Liver (tissue), 9 donors: ENCODE results near the gene TBC1D14. TPM values are rescaled to one million over a fixed set of nuclear protein-coding genes. Genes with fewer than 3 reads are reported as not detected.
A peak's percentile ranks its signal among the peaks of the same experiment; 100 is the strongest.

Experiments
- DNase-seq: peaks from one replicate; pipeline ENCODE4 v3.0.0-alpha.2; 2017; ENCODE audit warnings: low spot score
- H3K27ac ChIP-seq, 2 donors: one replicate each; pipeline ENCODE4 v1.7.0; 2013; ENCODE audit warnings: inconsistent platforms in 2 of 2, low read length in 2 of 2, control low read depth in 1 of 2, low read depth in 1 of 2, mild to moderate bottlenecking in 1 of 2
- H3K27me3 ChIP-seq, 4 donors: one replicate each; pipeline versions ENCODE4 v1.6.1 to v1.7.0; 2013; ENCODE audit warnings: low read length in 3 of 4, inconsistent platforms in 1 of 4, mild to moderate bottlenecking in 1 of 4, moderate library complexity in 1 of 4; ENCODE audit not compliant: control insufficient read depth in 4 of 4, insufficient read depth in 4 of 4
- H3K36me3 ChIP-seq, 4 donors: one replicate each; pipeline versions ENCODE4 v1.6.1 to v1.7.0; 2013; ENCODE audit warnings: low read length in 3 of 4, mild to moderate bottlenecking in 3 of 4, low read depth in 1 of 4, moderate library complexity in 1 of 4; ENCODE audit not compliant: control insufficient read depth in 4 of 4, insufficient read depth in 3 of 4
- H3K4me1 ChIP-seq, 4 donors: one replicate each; pipeline versions ENCODE4 v1.6.1 to v1.7.0; 2013; ENCODE audit warnings: low read length in 3 of 4, mild to moderate bottlenecking in 3 of 4, moderate library complexity in 1 of 4; ENCODE audit not compliant: control insufficient read depth in 4 of 4, insufficient read depth in 4 of 4
- H3K4me3 ChIP-seq, 3 donors: one replicate each; pipeline versions ENCODE4 v1.6.1 to v1.7.0; 2013; ENCODE audit warnings: low read length in 3 of 3, control low read depth in 1 of 3, low read depth in 1 of 3, mild to moderate bottlenecking in 1 of 3
- H3K9ac ChIP-seq, 2 donors: one replicate each; pipeline ENCODE4 v1.7.0; 2013; ENCODE audit warnings: low read length in 2 of 2, mild to moderate bottlenecking in 2 of 2, moderate library complexity in 2 of 2, control low read depth in 1 of 2, low read depth in 1 of 2
- H3K9me3 ChIP-seq, 4 donors: one replicate each; pipeline versions ENCODE4 v1.6.1 to v1.7.0; 2013; ENCODE audit warnings: low read length in 3 of 4; ENCODE audit not compliant: control insufficient read depth in 4 of 4
- EGR1 ChIP-seq, 2 donors: IDR thresholded peaks; 2 replicates each; pipeline ENCODE4 v1.6.1; 2016 to 2018; ENCODE audit warnings: antibody characterized with exemption in 2 of 2, low read depth in 2 of 2
- FOXA1 ChIP-seq: IDR thresholded peaks from 2 replicates; pipeline ENCODE4 v1.6.1; 2016; ENCODE audit warnings: antibody characterized with exemption
- FOXA2 ChIP-seq: IDR thresholded peaks from 2 replicates; pipeline ENCODE4 v1.6.1; 2016; ENCODE audit warnings: antibody characterized with exemption
- HNF4A ChIP-seq, 2 donors: conservative IDR thresholded peaks; 2 replicates each; pipeline ENCODE4 v1.6.1; 2016; ENCODE audit warnings: antibody characterized with exemption in 2 of 2, mild to moderate bottlenecking in 2 of 2
- HNF4G ChIP-seq: IDR thresholded peaks from 2 replicates; pipeline ENCODE4 v1.6.1; 2016; ENCODE audit warnings: antibody characterized with exemption
- JUND ChIP-seq, 2 donors: IDR thresholded peaks; 2 replicates each; pipeline ENCODE4 v1.6.1; 2016; ENCODE audit warnings: antibody characterized with exemption in 2 of 2
- RAD21 ChIP-seq, 2 donors: IDR thresholded peaks; 2 replicates each; pipeline ENCODE4 v1.6.1; 2016; ENCODE audit warnings: antibody characterized with exemption in 2 of 2, mild to moderate bottlenecking in 2 of 2
- RXRA ChIP-seq, 2 donors: IDR thresholded peaks; 2 replicates each; pipeline ENCODE4 v1.6.1; 2017 to 2018; ENCODE audit warnings: antibody characterized with exemption in 2 of 2, mild to moderate bottlenecking in 1 of 2
- TAF1 ChIP-seq: conservative IDR thresholded peaks from 2 replicates; pipeline ENCODE4 v1.6.1; 2016; ENCODE audit warnings: antibody characterized with exemption, mild to moderate bottlenecking
- YY1 ChIP-seq: IDR thresholded peaks from 2 replicates; pipeline ENCODE4 v1.6.1; 2016; ENCODE audit warnings: antibody characterized with exemption, mild to moderate bottlenecking
- WGBS: extraction: QIAGEN DNeasy Blood & Tissue Kit; methylation state at CpG from one replicate; pipeline ENCODE4 v1.1.7; 2013; 5-methylcytosine and 5-hydroxymethylcytosine counted together
- polyA plus RNA-seq, 2 donors: library from polyadenylated mRNA; stranded (reverse) in 1 of 2; unstranded in 1 of 2; fragments of 200-250 nt in 1 of 2; fragments of >200 nt in 1 of 2; fragmentation: Nextera tagmentation in 1 of 2; extraction: Ambion mirVana in 1 of 2; gene quantifications; one replicate each; pipeline versions ENCODE4 v1.2.1 to v1.2.3, GENCODE V29; 2013 to 2015
- total RNA-seq, 2 donors: library from RNA; depleted of rRNA; stranded (reverse); fragments of >200 nt; gene quantifications; one replicate each; pipeline ENCODE4 v1.2.3, GENCODE V29; 2014
- TF ChIP-seq, protein P1 (sequence below): IDR thresholded peaks from 2 replicates; pipeline ENCODE4 v1.6.1; 2016; ENCODE audit warnings: antibody characterized with exemption, mild to moderate bottlenecking
- TF ChIP-seq, protein P2 (sequence below): IDR thresholded peaks from 2 replicates; pipeline ENCODE4 v1.6.1; 2016; ENCODE audit warnings: antibody characterized with exemption
- TF ChIP-seq, protein P3 (sequence below): IDR thresholded peaks from 2 replicates; pipeline ENCODE4 v1.6.1; 2016; ENCODE audit warnings: antibody characterized with exemption
- TF ChIP-seq, protein P4 (sequence below): fragments of 150-350 bp; IDR thresholded peaks from 2 replicates; pipeline ENCODE4 v1.5.1; 2017; ENCODE audit warnings: improper control_type of control experiment, low read depth, low read length; ENCODE audit not compliant: missing input control
- TF ChIP-seq, protein P5 (sequence below): IDR thresholded peaks from 2 replicates; pipeline ENCODE4 v1.6.1; 2016; ENCODE audit warnings: antibody characterized with exemption
- donor health status: healthy.
- donor health status: healthy.
- donor health status: healthy.
- donor health status: healthy.
- donor health status: healthy.

The TBC1D14 gene
- total and polyA plus RNA-seq, 4 donors = 10.0 to 45.2 (median 22.7) TPM

DNA sequence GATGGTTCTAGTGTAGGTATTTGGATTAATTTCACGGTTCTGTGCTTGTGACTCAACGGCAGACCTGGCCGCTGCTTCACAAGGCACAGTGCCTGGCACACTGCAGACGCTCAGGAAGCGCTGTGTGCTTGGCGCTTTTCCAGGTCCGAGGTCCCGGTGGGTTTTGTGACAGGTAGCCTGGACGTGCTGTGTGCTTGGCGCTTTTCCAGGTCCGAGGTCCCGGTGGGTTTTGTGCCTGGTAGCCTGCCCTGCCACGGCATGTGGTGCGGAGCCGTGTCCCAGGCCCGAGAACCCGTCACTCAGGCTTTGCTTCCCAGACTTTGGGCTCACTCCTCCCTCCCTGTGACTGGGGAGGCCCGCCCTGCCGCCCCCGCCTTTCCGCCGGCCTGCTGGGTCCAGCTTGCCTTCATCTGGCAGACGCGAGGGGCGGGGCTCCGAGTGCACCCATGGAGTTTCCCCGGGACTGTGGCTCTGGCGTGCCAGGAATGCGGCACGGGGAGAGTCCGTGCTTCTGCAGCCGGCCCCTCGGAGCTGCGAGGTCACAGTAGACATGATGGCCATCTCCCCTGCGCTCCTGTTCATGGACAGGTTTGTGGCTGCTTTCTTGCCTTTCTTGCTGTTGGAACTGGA lies 44.2 kb downstream of the TBC1D14 start:
- H3K27me3 ChIP-seq = no peaks in the 10 kb centered on the region
- 68% methylated on average over 35 of the region's 35 CpGs for WGBS
- peaks cover 0 to 16% (median 8%) of the 10 kb centered on the region in 4 donors for H3K4me1 ChIP-seq
- DNase-seq = no peak
- no peaks in the 10 kb centered on the region for H3K36me3 ChIP-seq
- H3K4me3 ChIP-seq = no peak overlapping the region
- no peak overlapping the region for H3K9ac ChIP-seq
- H3K27ac ChIP-seq = peak overlapping the region in 1 of 2 donors; percentile 31
- H3K9me3 ChIP-seq = no peaks in the 10 kb centered on the region
- no peak for TF ChIP-seq HNF4A (conservative IDR thresholded peaks at IDR 0.05)
- TF ChIP-seq, protein P1, sequence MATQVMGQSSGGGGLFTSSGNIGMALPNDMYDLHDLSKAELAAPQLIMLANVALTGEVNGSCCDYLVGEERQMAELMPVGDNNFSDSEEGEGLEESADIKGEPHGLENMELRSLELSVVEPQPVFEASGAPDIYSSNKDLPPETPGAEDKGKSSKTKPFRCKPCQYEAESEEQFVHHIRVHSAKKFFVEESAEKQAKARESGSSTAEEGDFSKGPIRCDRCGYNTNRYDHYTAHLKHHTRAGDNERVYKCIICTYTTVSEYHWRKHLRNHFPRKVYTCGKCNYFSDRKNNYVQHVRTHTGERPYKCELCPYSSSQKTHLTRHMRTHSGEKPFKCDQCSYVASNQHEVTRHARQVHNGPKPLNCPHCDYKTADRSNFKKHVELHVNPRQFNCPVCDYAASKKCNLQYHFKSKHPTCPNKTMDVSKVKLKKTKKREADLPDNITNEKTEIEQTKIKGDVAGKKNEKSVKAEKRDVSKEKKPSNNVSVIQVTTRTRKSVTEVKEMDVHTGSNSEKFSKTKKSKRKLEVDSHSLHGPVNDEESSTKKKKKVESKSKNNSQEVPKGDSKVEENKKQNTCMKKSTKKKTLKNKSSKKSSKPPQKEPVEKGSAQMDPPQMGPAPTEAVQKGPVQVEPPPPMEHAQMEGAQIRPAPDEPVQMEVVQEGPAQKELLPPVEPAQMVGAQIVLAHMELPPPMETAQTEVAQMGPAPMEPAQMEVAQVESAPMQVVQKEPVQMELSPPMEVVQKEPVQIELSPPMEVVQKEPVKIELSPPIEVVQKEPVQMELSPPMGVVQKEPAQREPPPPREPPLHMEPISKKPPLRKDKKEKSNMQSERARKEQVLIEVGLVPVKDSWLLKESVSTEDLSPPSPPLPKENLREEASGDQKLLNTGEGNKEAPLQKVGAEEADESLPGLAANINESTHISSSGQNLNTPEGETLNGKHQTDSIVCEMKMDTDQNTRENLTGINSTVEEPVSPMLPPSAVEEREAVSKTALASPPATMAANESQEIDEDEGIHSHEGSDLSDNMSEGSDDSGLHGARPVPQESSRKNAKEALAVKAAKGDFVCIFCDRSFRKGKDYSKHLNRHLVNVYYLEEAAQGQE = no peak
- no peak for TF ChIP-seq FOXA1
- TF ChIP-seq, protein P2, sequence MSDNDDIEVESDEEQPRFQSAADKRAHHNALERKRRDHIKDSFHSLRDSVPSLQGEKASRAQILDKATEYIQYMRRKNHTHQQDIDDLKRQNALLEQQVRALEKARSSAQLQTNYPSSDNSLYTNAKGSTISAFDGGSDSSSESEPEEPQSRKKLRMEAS = no peak
- no peak for TF ChIP-seq FOXA2
- no peak for TF ChIP-seq YY1
- no peak for TF ChIP-seq JUND (IDR thresholded peaks at IDR 0.05)
- no peak for TF ChIP-seq TAF1
- no peak for TF ChIP-seq RAD21 (IDR thresholded peaks at IDR 0.05)
- TF ChIP-seq EGR1 (IDR thresholded peaks at IDR 0.05; ENCODE audit: low read depth in 2 of 2) = no peak
- TF ChIP-seq, protein P3, sequence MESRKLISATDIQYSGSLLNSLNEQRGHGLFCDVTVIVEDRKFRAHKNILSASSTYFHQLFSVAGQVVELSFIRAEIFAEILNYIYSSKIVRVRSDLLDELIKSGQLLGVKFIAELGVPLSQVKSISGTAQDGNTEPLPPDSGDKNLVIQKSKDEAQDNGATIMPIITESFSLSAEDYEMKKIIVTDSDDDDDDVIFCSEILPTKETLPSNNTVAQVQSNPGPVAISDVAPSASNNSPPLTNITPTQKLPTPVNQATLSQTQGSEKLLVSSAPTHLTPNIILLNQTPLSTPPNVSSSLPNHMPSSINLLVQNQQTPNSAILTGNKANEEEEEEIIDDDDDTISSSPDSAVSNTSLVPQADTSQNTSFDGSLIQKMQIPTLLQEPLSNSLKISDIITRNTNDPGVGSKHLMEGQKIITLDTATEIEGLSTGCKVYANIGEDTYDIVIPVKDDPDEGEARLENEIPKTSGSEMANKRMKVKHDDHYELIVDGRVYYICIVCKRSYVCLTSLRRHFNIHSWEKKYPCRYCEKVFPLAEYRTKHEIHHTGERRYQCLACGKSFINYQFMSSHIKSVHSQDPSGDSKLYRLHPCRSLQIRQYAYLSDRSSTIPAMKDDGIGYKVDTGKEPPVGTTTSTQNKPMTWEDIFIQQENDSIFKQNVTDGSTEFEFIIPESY = no peak
- no peak for TF ChIP-seq RXRA (IDR thresholded peaks at IDR 0.05)
- TF ChIP-seq, protein P4, sequence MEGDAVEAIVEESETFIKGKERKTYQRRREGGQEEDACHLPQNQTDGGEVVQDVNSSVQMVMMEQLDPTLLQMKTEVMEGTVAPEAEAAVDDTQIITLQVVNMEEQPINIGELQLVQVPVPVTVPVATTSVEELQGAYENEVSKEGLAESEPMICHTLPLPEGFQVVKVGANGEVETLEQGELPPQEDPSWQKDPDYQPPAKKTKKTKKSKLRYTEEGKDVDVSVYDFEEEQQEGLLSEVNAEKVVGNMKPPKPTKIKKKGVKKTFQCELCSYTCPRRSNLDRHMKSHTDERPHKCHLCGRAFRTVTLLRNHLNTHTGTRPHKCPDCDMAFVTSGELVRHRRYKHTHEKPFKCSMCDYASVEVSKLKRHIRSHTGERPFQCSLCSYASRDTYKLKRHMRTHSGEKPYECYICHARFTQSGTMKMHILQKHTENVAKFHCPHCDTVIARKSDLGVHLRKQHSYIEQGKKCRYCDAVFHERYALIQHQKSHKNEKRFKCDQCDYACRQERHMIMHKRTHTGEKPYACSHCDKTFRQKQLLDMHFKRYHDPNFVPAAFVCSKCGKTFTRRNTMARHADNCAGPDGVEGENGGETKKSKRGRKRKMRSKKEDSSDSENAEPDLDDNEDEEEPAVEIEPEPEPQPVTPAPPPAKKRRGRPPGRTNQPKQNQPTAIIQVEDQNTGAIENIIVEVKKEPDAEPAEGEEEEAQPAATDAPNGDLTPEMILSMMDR = no peak
- TF ChIP-seq, protein P5, sequence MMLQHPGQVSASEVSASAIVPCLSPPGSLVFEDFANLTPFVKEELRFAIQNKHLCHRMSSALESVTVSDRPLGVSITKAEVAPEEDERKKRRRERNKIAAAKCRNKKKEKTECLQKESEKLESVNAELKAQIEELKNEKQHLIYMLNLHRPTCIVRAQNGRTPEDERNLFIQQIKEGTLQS = no peak

DNA sequence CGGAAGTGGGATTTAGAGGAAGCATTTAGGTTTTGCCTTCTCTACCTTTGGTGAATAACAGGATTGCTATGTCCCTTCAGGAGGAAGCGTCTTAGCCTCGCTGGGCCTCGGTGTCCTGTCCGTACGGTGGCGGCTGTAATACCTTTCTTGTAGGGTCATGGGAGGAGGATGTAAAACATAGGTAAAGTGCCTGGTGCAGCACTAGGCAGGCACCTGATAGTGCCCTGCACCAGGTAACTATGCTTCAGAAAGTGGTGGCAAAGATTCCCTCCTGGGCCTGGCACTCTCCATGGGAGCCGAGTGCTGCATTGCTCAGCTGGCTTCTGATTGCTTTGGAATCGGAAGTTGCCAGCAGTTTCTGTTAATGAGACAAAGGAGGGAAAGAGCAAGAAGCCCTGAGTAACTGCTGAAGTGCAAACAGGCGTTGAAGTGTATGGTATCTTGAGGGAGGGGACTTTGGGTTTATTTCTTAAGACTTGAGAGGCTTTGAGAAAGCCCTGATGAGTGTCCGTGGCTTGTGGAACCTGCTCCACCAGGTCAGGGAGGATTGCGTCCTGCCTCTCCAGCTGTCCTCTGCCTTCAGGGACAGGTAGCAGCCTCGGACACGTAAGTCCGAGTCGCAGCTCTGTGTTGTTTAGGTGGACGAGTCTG lies 45.8 kb downstream of the TBC1D14 start:
- H3K9me3 ChIP-seq = no peaks in the 10 kb centered on the region
- H3K4me3 ChIP-seq = no peak overlapping the region
- no peak overlapping the region for H3K27ac ChIP-seq

More for the DNA sequence above, 45.8 kb downstream of the TBC1D14 start:
- no peaks in the 10 kb centered on the region for H3K27me3 ChIP-seq
- TF ChIP-seq HNF4G = no peak
- TF ChIP-seq, protein P3 = no peak
- no peaks in the 10 kb centered on the region for H3K36me3 ChIP-seq
- H3K4me1 ChIP-seq = peaks cover 0 to 16% (median 8%) of the 10 kb centered on the region in 4 donors
- no peak for DNase-seq
- 92% methylated on average over 17 of the region's 17 CpGs for WGBS
- H3K9ac ChIP-seq = no peak overlapping the region
